Measurements from ENCODE around the gene RB1.

DNA sequence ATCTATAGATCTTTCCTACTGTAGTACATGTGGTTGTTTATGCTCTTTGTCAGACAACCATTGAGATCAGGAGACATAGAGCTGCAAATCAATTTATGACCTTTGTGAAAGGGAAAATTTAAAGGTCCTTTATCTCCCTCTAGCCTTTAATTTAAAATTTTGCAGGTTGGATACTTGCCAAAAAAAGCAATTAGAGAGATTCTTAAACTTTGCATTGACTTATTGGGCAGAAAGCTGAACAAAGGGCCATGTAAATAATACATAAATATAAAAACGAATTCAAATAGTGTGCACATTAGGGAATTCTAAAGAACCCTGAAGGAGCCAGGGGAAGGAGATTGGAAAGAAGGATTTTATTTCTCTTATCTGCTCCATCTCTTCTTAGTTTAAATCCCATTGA lies 22.0 kb upstream of the RB1 start:
- TF ChIP-seq, protein P1, sequence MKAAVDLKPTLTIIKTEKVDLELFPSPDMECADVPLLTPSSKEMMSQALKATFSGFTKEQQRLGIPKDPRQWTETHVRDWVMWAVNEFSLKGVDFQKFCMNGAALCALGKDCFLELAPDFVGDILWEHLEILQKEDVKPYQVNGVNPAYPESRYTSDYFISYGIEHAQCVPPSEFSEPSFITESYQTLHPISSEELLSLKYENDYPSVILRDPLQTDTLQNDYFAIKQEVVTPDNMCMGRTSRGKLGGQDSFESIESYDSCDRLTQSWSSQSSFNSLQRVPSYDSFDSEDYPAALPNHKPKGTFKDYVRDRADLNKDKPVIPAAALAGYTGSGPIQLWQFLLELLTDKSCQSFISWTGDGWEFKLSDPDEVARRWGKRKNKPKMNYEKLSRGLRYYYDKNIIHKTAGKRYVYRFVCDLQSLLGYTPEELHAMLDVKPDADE (IDR thresholded peaks at IDR 0.05), result no peak
- no peak for TF ChIP-seq EZH2 (IDR thresholded peaks at IDR 0.05; ENCODE audit: low read depth, unreplicated experiment)
- TF ChIP-seq, protein P2, sequence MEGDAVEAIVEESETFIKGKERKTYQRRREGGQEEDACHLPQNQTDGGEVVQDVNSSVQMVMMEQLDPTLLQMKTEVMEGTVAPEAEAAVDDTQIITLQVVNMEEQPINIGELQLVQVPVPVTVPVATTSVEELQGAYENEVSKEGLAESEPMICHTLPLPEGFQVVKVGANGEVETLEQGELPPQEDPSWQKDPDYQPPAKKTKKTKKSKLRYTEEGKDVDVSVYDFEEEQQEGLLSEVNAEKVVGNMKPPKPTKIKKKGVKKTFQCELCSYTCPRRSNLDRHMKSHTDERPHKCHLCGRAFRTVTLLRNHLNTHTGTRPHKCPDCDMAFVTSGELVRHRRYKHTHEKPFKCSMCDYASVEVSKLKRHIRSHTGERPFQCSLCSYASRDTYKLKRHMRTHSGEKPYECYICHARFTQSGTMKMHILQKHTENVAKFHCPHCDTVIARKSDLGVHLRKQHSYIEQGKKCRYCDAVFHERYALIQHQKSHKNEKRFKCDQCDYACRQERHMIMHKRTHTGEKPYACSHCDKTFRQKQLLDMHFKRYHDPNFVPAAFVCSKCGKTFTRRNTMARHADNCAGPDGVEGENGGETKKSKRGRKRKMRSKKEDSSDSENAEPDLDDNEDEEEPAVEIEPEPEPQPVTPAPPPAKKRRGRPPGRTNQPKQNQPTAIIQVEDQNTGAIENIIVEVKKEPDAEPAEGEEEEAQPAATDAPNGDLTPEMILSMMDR (conservative IDR thresholded peaks at IDR 0.05; ENCODE audit: low read depth in 2 of 2), result no peak
- TF ChIP-seq, protein P3, sequence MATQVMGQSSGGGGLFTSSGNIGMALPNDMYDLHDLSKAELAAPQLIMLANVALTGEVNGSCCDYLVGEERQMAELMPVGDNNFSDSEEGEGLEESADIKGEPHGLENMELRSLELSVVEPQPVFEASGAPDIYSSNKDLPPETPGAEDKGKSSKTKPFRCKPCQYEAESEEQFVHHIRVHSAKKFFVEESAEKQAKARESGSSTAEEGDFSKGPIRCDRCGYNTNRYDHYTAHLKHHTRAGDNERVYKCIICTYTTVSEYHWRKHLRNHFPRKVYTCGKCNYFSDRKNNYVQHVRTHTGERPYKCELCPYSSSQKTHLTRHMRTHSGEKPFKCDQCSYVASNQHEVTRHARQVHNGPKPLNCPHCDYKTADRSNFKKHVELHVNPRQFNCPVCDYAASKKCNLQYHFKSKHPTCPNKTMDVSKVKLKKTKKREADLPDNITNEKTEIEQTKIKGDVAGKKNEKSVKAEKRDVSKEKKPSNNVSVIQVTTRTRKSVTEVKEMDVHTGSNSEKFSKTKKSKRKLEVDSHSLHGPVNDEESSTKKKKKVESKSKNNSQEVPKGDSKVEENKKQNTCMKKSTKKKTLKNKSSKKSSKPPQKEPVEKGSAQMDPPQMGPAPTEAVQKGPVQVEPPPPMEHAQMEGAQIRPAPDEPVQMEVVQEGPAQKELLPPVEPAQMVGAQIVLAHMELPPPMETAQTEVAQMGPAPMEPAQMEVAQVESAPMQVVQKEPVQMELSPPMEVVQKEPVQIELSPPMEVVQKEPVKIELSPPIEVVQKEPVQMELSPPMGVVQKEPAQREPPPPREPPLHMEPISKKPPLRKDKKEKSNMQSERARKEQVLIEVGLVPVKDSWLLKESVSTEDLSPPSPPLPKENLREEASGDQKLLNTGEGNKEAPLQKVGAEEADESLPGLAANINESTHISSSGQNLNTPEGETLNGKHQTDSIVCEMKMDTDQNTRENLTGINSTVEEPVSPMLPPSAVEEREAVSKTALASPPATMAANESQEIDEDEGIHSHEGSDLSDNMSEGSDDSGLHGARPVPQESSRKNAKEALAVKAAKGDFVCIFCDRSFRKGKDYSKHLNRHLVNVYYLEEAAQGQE (IDR thresholded peaks at IDR 0.05; ENCODE audit: unreplicated experiment), result no peak

Data from GM23338 (cell line).